ENCODE results near the gene PIAS1.

DNA sequence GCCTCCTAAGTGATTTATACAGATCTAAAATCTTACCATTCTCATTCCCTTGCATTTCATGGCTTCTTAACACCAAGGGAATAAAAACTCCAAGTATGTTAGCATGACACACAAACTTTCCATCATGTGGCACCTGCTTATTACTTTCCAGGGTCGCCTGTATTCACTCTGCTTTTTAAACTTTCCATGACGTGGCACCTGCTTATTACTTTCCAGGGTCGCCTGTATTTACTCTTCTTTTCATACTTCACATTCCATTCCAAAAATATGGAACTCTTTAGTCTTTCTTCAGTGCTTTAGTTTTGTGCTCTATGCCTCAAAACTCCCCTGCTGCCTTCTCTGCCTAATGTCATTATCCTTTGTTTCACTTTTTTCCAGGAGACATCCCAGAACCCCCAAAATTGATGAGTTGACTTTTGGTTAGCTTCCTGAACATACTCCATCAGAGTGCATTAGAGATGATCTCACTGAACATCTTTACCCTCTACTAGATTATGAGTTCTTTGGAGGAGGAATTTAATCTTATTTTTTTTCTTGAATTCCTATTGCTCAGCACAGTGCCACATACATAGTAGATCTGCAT lies 104.0 kb downstream of the PIAS1 start:
- TF ChIP-seq, protein P1, sequence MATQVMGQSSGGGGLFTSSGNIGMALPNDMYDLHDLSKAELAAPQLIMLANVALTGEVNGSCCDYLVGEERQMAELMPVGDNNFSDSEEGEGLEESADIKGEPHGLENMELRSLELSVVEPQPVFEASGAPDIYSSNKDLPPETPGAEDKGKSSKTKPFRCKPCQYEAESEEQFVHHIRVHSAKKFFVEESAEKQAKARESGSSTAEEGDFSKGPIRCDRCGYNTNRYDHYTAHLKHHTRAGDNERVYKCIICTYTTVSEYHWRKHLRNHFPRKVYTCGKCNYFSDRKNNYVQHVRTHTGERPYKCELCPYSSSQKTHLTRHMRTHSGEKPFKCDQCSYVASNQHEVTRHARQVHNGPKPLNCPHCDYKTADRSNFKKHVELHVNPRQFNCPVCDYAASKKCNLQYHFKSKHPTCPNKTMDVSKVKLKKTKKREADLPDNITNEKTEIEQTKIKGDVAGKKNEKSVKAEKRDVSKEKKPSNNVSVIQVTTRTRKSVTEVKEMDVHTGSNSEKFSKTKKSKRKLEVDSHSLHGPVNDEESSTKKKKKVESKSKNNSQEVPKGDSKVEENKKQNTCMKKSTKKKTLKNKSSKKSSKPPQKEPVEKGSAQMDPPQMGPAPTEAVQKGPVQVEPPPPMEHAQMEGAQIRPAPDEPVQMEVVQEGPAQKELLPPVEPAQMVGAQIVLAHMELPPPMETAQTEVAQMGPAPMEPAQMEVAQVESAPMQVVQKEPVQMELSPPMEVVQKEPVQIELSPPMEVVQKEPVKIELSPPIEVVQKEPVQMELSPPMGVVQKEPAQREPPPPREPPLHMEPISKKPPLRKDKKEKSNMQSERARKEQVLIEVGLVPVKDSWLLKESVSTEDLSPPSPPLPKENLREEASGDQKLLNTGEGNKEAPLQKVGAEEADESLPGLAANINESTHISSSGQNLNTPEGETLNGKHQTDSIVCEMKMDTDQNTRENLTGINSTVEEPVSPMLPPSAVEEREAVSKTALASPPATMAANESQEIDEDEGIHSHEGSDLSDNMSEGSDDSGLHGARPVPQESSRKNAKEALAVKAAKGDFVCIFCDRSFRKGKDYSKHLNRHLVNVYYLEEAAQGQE (IDR thresholded peaks at IDR 0.05; ENCODE audit: low read depth) = no peak
- TF ChIP-seq, protein P2, sequence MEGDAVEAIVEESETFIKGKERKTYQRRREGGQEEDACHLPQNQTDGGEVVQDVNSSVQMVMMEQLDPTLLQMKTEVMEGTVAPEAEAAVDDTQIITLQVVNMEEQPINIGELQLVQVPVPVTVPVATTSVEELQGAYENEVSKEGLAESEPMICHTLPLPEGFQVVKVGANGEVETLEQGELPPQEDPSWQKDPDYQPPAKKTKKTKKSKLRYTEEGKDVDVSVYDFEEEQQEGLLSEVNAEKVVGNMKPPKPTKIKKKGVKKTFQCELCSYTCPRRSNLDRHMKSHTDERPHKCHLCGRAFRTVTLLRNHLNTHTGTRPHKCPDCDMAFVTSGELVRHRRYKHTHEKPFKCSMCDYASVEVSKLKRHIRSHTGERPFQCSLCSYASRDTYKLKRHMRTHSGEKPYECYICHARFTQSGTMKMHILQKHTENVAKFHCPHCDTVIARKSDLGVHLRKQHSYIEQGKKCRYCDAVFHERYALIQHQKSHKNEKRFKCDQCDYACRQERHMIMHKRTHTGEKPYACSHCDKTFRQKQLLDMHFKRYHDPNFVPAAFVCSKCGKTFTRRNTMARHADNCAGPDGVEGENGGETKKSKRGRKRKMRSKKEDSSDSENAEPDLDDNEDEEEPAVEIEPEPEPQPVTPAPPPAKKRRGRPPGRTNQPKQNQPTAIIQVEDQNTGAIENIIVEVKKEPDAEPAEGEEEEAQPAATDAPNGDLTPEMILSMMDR (IDR thresholded peaks at IDR 0.05 in 2 of 3, conservative IDR thresholded peaks at IDR 0.05 in 1 of 3; ENCODE audit: borderline replicate concordance in 1 of 3, insufficient read depth in 1 of 3, low read depth in 2 of 3, low read length in 2 of 3) = no peak
- TF ChIP-seq, protein P3, sequence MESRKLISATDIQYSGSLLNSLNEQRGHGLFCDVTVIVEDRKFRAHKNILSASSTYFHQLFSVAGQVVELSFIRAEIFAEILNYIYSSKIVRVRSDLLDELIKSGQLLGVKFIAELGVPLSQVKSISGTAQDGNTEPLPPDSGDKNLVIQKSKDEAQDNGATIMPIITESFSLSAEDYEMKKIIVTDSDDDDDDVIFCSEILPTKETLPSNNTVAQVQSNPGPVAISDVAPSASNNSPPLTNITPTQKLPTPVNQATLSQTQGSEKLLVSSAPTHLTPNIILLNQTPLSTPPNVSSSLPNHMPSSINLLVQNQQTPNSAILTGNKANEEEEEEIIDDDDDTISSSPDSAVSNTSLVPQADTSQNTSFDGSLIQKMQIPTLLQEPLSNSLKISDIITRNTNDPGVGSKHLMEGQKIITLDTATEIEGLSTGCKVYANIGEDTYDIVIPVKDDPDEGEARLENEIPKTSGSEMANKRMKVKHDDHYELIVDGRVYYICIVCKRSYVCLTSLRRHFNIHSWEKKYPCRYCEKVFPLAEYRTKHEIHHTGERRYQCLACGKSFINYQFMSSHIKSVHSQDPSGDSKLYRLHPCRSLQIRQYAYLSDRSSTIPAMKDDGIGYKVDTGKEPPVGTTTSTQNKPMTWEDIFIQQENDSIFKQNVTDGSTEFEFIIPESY (IDR thresholded peaks at IDR 0.05; ENCODE audit: extremely low read depth, insufficient replicate concordance, low read length) = no peak
- TF ChIP-seq EZH2 (IDR thresholded peaks at IDR 0.05) (no peak), YY1 (IDR thresholded peaks at IDR 0.05; ENCODE audit: extremely low read depth, insufficient replicate concordance, low read depth, low read length) (no peak), EZH2phosphoT487 (IDR thresholded peaks at IDR 0.05; ENCODE audit: borderline replicate concordance) (no peak), ZFX (IDR thresholded peaks at IDR 0.05) (no peak), POLR2A (IDR thresholded peaks at IDR 0.05; ENCODE audit: borderline replicate concordance, extremely low read depth, insufficient read depth, insufficient read length) (no peak), TCF7L2 (IDR thresholded peaks at IDR 0.05; ENCODE audit: borderline replicate concordance, extremely low read depth, insufficient read depth, insufficient read length) (no peak), POLR2AphosphoS5 (IDR thresholded peaks at IDR 0.05; ENCODE audit: low read depth, low read length) (no peak), ZNF274 (IDR thresholded peaks at IDR 0.05; ENCODE audit: low read depth, low read length) (no peak), RAD21 (IDR thresholded peaks at IDR 0.05; ENCODE audit: low read depth) (no peak), SRF (IDR thresholded peaks at IDR 0.05; ENCODE audit: low read depth) (no peak)
- TF ChIP-seq, protein P4, sequence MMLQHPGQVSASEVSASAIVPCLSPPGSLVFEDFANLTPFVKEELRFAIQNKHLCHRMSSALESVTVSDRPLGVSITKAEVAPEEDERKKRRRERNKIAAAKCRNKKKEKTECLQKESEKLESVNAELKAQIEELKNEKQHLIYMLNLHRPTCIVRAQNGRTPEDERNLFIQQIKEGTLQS (IDR thresholded peaks at IDR 0.05) = no peak

Measured in HCT116 (cell line).